ENCODE results near the gene DOK7.
A peak's percentile ranks its signal among the peaks of the same experiment; 100 is the strongest.

The DOK7 gene

GRCh38 chr4:3481113-3481531, 18.0 kb downstream of the DOK7 start:
- ATAC-seq (ENCODE audit: low read depth) (no peak), DNase-seq (ENCODE audit: low spot score) (no peak)
- Histone ChIP-seq H3K27ac (ENCODE audit: poor library complexity, severe bottlenecking) (no peak overlapping the region), H3K27me3 (ENCODE audit: insufficient read depth, poor library complexity, severe bottlenecking) (no peaks in the 10 kb centered on the region), H3K4me1 (ENCODE audit: insufficient read depth, poor library complexity, severe bottlenecking) (peaks cover 8% of the 10 kb centered on the region), H3K9me3 (ENCODE audit: severe bottlenecking) (no peaks in the 10 kb centered on the region), H3K36me3 (ENCODE audit: low read depth) (no peaks in the 10 kb centered on the region), H3K4me3 (ENCODE audit: severe bottlenecking) (no peak overlapping the region)
- no peak for TF ChIP-seq CTCF (IDR thresholded peaks at IDR 0.05; ENCODE audit: poor library complexity, severe bottlenecking)

GRCh38 chr4:3481783-3482393, 18.8 kb downstream of the DOK7 start:
- Histone ChIP-seq H3K9me3 (ENCODE audit: severe bottlenecking) (no peaks in the 10 kb centered on the region), H3K4me1 (ENCODE audit: insufficient read depth, poor library complexity, severe bottlenecking) (peaks cover 8% of the 10 kb centered on the region), H3K36me3 (ENCODE audit: low read depth) (no peaks in the 10 kb centered on the region), H3K4me3 (ENCODE audit: severe bottlenecking) (no peak overlapping the region), H3K27ac (ENCODE audit: poor library complexity, severe bottlenecking) (no peak overlapping the region), H3K27me3 (ENCODE audit: insufficient read depth, poor library complexity, severe bottlenecking) (no peaks in the 10 kb centered on the region)
- DNase-seq (ENCODE audit: low spot score) (no peak), ATAC-seq (ENCODE audit: low read depth) (no peak)
- no peak for TF ChIP-seq CTCF (IDR thresholded peaks at IDR 0.05; ENCODE audit: poor library complexity, severe bottlenecking)

GRCh38 chr4:3482707-3483106, 19.6 kb downstream of the DOK7 start:
- no peak for TF ChIP-seq CTCF (IDR thresholded peaks at IDR 0.05; ENCODE audit: poor library complexity, severe bottlenecking)
- DNase-seq (ENCODE audit: low spot score) (no peak), ATAC-seq (ENCODE audit: low read depth) (no peak)
- no peak overlapping the region for H3K4me3 ChIP-seq (ENCODE audit: severe bottlenecking)
- H3K9me3 ChIP-seq (ENCODE audit: severe bottlenecking), result no peaks in the 10 kb centered on the region
- H3K27ac ChIP-seq (ENCODE audit: poor library complexity, severe bottlenecking), result no peak overlapping the region
- H3K27me3 ChIP-seq (ENCODE audit: insufficient read depth, poor library complexity, severe bottlenecking), result no peaks in the 10 kb centered on the region
- H3K36me3 ChIP-seq (ENCODE audit: low read depth), result no peaks in the 10 kb centered on the region
- H3K4me1 ChIP-seq (ENCODE audit: insufficient read depth, poor library complexity, severe bottlenecking), result peaks cover 8% of the 10 kb centered on the region

- no peaks in the 10 kb centered on the region for H3K27me3 ChIP-seq (ENCODE audit: insufficient read depth, poor library complexity, severe bottlenecking)
- DNase-seq (ENCODE audit: low spot score) (no peak), ATAC-seq (ENCODE audit: low read depth) (no peak)
Measured at GRCh38 chr4:3483471-3483921, 20.4 kb downstream of the DOK7 start.

More at GRCh38 chr4:3483471-3483921, 20.4 kb downstream of the DOK7 start:
- Histone ChIP-seq H3K36me3 (ENCODE audit: low read depth) (no peaks in the 10 kb centered on the region), H3K4me1 (ENCODE audit: insufficient read depth, poor library complexity, severe bottlenecking) (peaks cover 8% of the 10 kb centered on the region), H3K4me3 (ENCODE audit: severe bottlenecking) (peak overlapping the region; percentile 33), H3K9me3 (ENCODE audit: severe bottlenecking) (no peaks in the 10 kb centered on the region), H3K27ac (ENCODE audit: poor library complexity, severe bottlenecking) (peak overlapping the region; percentile 83)
- TF ChIP-seq CTCF (IDR thresholded peaks at IDR 0.05; ENCODE audit: poor library complexity, severe bottlenecking), result no peak

Data from RWPE2 (cell line).